HepG2 (cell line): Measurements from ENCODE around the gene ASB16. TPM values are rescaled to one million over a fixed set of nuclear protein-coding genes. Genes with fewer than 3 reads are reported as not detected.

ENCODE experiments used
- CBFB ChIP-seq: sonication (generic); formaldehyde crosslinking; IDR thresholded peaks from 2 replicates; pipeline ENCODE4 v1.4.0; 2020; ENCODE audit warnings: missing genetic modification reagents
- FOXP4 ChIP-seq: sonication (generic); formaldehyde crosslinking; IDR thresholded peaks from 2 replicates; pipeline ENCODE4 v1.4.0; 2020; ENCODE audit warnings: missing genetic modification reagents
- MAFG ChIP-seq: sonication (generic); formaldehyde crosslinking; IDR thresholded peaks from 2 replicates; pipeline ENCODE4 v1.5.1; 2020; ENCODE audit warnings: mild to moderate bottlenecking, missing genetic modification reagents
- SP140L ChIP-seq: sonication (generic); formaldehyde crosslinking; IDR thresholded peaks from 2 replicates; pipeline ENCODE4 v1.4.0; 2020; ENCODE audit warnings: missing genetic modification reagents, borderline replicate concordance
- XBP1 ChIP-seq: sonication (generic); formaldehyde crosslinking; IDR thresholded peaks from 2 replicates; pipeline ENCODE4 v1.5.0; 2020; ENCODE audit warnings: missing genetic modification reagents
- ZGPAT ChIP-seq: IDR thresholded peaks from 2 replicates; pipeline ENCODE4 v1.6.1; 2016; ENCODE audit warnings: mild to moderate bottlenecking
- ZNF607 ChIP-seq: sonication (generic); formaldehyde crosslinking; IDR thresholded peaks from 2 replicates; pipeline ENCODE4 v1.5.1; 2020; ENCODE audit warnings: missing genetic modification reagents, mild to moderate bottlenecking, borderline replicate concordance
- ZNF749 ChIP-seq: sonication (generic); formaldehyde crosslinking; IDR thresholded peaks from 2 replicates; pipeline ENCODE4 v1.8.0; 2022; ENCODE audit warnings: mild to moderate bottlenecking, missing genetic modification reagents, moderate library complexity, borderline replicate concordance
- ZNF879 ChIP-seq: sonication (generic); formaldehyde crosslinking; IDR thresholded peaks from 2 replicates; pipeline ENCODE4 v1.8.1; 2023; ENCODE audit warnings: missing genetic modification reagents
- polyA plus RNA-seq, 8 experiments: library from polyadenylated mRNA; depleted of rRNA in 3 of 8; stranded (reverse) in 7 of 8; unstranded in 1 of 8; fragments of >200 nt; fragmentation: Illumina TruSeq in 4 of 8; extraction: Trizol in 4 of 8; gene quantifications; 2 replicates each; pipeline versions ENCODE4 v1.2.1 to v1.2.3, GENCODE V29; 2011 to 2016; ENCODE audit warnings: low read depth in 4 of 8, missing spikeins in 1 of 8, mixed read lengths in 1 of 8; ENCODE audit not compliant: insufficient read depth in 1 of 8
- total RNA-seq, 5 experiments: library from RNA; depleted of rRNA; stranded (reverse); fragments of >200 nt; fragmentation: Illumina TruSeq; extraction: Trizol; gene quantifications; 2 replicates each; pipeline ENCODE4 v1.2.3, GENCODE V29; 2016; ENCODE audit warnings: low read depth in 1 of 5
- TF ChIP-seq, protein P1 (sequence below): sonication (generic); formaldehyde crosslinking; IDR thresholded peaks from 2 replicates; pipeline ENCODE4 v1.4.0; 2020; ENCODE audit warnings: missing genetic modification reagents, borderline replicate concordance
- TF ChIP-seq, protein P2 (sequence below): sonication (generic); formaldehyde crosslinking; IDR thresholded peaks from 2 replicates; pipeline ENCODE4 v1.9.0; 2021; ENCODE audit warnings: missing genetic modification reagents, mild to moderate bottlenecking, borderline replicate concordance
- TF ChIP-seq, protein P3 (sequence below): sonication (generic); formaldehyde crosslinking; IDR thresholded peaks from 2 replicates; pipeline ENCODE4 v1.5.0; 2020; ENCODE audit warnings: missing genetic modification reagents

The ASB16 gene
- total and polyA plus RNA-seq, 2 of the 13 experiments (the other 11 are each of a cell fraction or from before 2014, with no cell fraction given), result 0.07 TPM; not detected in 1

- TF ChIP-seq FOXP4 (CRISPR knock-in tag) (no peak), ZNF879 (no peak), XBP1 (CRISPR knock-in tag) (no peak), MAFG (CRISPR knock-in tag) (no peak), ZNF607 (CRISPR knock-in tag) (no peak; the same call in 1 of the 2 replicates), SP140L (CRISPR knock-in tag) (no peak), ZGPAT (CRISPR knock-in tag) (peak; percentile 70), ZNF749 (CRISPR knock-in tag) (no peak), CBFB (CRISPR knock-in tag) (no peak)
- TF ChIP-seq, protein P1, sequence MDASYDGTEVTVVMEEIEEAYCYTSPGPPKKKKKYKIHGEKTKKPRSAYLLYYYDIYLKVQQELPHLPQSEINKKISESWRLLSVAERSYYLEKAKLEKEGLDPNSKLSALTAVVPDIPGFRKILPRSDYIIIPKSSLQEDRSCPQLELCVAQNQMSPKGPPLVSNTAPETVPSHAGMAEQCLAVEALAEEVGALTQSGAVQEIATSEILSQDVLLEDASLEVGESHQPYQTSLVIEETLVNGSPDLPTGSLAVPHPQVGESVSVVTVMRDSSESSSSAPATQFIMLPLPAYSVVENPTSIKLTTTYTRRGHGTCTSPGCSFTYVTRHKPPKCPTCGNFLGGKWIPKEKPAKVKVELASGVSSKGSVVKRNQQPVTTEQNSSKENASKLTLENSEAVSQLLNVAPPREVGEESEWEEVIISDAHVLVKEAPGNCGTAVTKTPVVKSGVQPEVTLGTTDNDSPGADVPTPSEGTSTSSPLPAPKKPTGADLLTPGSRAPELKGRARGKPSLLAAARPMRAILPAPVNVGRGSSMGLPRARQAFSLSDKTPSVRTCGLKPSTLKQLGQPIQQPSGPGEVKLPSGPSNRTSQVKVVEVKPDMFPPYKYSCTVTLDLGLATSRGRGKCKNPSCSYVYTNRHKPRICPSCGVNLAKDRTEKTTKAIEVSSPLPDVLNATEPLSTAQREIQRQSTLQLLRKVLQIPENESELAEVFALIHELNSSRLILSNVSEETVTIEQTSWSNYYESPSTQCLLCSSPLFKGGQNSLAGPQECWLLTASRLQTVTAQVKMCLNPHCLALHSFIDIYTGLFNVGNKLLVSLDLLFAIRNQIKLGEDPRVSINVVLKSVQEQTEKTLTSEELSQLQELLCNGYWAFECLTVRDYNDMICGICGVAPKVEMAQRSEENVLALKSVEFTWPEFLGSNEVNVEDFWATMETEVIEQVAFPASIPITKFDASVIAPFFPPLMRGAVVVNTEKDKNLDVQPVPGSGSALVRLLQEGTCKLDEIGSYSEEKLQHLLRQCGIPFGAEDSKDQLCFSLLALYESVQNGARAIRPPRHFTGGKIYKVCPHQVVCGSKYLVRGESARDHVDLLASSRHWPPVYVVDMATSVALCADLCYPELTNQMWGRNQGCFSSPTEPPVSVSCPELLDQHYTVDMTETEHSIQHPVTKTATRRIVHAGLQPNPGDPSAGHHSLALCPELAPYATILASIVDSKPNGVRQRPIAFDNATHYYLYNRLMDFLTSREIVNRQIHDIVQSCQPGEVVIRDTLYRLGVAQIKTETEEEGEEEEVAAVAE (CRISPR knock-in tag), result no peak
- TF ChIP-seq, protein P2, sequence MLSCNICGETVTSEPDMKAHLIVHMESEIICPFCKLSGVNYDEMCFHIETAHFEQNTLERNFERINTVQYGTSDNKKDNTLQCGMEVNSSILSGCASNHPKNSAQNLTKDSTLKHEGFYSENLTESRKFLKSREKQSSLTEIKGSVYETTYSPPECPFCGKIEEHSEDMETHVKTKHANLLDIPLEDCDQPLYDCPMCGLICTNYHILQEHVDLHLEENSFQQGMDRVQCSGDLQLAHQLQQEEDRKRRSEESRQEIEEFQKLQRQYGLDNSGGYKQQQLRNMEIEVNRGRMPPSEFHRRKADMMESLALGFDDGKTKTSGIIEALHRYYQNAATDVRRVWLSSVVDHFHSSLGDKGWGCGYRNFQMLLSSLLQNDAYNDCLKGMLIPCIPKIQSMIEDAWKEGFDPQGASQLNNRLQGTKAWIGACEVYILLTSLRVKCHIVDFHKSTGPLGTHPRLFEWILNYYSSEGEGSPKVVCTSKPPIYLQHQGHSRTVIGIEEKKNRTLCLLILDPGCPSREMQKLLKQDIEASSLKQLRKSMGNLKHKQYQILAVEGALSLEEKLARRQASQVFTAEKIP (CRISPR knock-in tag), result no peak
- TF ChIP-seq, protein P3, sequence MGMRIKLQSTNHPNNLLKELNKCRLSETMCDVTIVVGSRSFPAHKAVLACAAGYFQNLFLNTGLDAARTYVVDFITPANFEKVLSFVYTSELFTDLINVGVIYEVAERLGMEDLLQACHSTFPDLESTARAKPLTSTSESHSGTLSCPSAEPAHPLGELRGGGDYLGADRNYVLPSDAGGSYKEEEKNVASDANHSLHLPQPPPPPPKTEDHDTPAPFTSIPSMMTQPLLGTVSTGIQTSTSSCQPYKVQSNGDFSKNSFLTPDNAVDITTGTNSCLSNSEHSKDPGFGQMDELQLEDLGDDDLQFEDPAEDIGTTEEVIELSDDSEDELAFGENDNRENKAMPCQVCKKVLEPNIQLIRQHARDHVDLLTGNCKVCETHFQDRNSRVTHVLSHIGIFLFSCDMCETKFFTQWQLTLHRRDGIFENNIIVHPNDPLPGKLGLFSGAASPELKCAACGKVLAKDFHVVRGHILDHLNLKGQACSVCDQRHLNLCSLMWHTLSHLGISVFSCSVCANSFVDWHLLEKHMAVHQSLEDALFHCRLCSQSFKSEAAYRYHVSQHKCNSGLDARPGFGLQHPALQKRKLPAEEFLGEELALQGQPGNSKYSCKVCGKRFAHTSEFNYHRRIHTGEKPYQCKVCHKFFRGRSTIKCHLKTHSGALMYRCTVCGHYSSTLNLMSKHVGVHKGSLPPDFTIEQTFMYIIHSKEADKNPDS (CRISPR knock-in tag), result no peak
Observed at GRCh38 chr17:44218344-44219107, 48.0 kb downstream of the ASB16 start (continued).
